HG03108 (cell line): ENCODE data around the gene MAP10.

Experiments used
- ATAC-seq: cut with Tn5 transposase; IDR thresholded peaks from one replicate; pipeline ENCODE4 v1.9.1; 2021; ENCODE audit warnings: moderate library complexity; ENCODE audit not compliant: unreplicated experiment

MAP10 gene

GRCh38 chr1:232797856-232798510, 7.2 kb upstream of the MAP10 start:
- ATAC-seq: no peak

- ATAC-seq: no peak
These were observed 6.3 kb upstream of the MAP10 start for GRCh38 chr1:232798920-232799319.

GRCh38 chr1:232806186-232806510, 932 bp downstream of the MAP10 start:
- ATAC-seq: no peak

GRCh38 chr1:232810856-232811255, 5.6 kb downstream of the MAP10 start:
- no peak for ATAC-seq

GRCh38 chr1:232812560-232812959, 7.3 kb downstream of the MAP10 start:
- ATAC-seq: no peak

- ATAC-seq: no peak
These were observed 7.9 kb downstream of the MAP10 start for GRCh38 chr1:232813097-232813496.

GRCh38 chr1:232813760-232814159, 8.5 kb downstream of the MAP10 start:
- ATAC-seq: no peak

GRCh38 chr1:232816324-232816723, 11.1 kb downstream of the MAP10 start:
- no peak for ATAC-seq

- no peak for ATAC-seq
These were observed 12.8 kb downstream of the MAP10 start for GRCh38 chr1:232818040-232818439.

- no peak for ATAC-seq
These were observed 15.2 kb downstream of the MAP10 start for GRCh38 chr1:232820431-232820830.

- ATAC-seq: no peak
These were observed 17.3 kb downstream of the MAP10 start for GRCh38 chr1:232822530-232822929.

- ATAC-seq: no peak
These were observed 21.1 kb downstream of the MAP10 start for GRCh38 chr1:232826318-232826717.

- no peak for ATAC-seq
These were observed 25.4 kb downstream of the MAP10 start for GRCh38 chr1:232830661-232831060.

- no peak for ATAC-seq
These were observed 26.7 kb downstream of the MAP10 start for GRCh38 chr1:232831895-232832294.

- no peak for ATAC-seq
These were observed 28.9 kb downstream of the MAP10 start for GRCh38 chr1:232834066-232834465.

GRCh38 chr1:232835166-232835565, 29.9 kb downstream of the MAP10 start:
- no peak for ATAC-seq

- ATAC-seq: no peak
These were observed 31.9 kb downstream of the MAP10 start for GRCh38 chr1:232837087-232837486.

GRCh38 chr1:232841823-232842565, 36.8 kb downstream of the MAP10 start:
- no peak for ATAC-seq

- ATAC-seq: no peak
These were observed 39.6 kb downstream of the MAP10 start for GRCh38 chr1:232844791-232845190.

GRCh38 chr1:232845406-232845955, 40.3 kb downstream of the MAP10 start:
- no peak for ATAC-seq

GRCh38 chr1:232851532-232851931, 46.3 kb downstream of the MAP10 start:
- ATAC-seq: no peak

- ATAC-seq: no peak
These were observed 49.0 kb downstream of the MAP10 start for GRCh38 chr1:232853994-232854797.
